ENCODE measurements around the gene TRUB1.

TRUB1 gene

DNA sequence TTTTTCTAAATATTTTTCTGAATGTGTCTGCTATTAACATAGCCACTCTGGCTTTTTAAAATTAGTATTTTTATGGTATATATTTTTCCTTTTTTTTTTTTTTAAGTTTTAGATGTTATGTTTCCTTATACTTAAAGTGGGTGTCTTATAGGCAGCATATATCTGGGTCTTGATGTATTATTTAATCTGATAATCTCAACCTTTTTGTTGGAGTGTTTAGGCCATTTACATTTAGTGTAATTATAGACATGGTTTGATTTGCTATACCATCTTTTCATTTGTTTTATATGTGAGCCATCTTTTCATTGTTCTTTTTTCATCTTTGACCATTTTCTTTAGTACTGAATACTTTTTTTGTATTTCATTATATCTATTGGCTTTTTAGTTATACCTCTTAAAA lies 45.0 kb downstream of the TRUB1 start:
- DNase-seq (ENCODE audit: low read depth), result no peak

DNA sequence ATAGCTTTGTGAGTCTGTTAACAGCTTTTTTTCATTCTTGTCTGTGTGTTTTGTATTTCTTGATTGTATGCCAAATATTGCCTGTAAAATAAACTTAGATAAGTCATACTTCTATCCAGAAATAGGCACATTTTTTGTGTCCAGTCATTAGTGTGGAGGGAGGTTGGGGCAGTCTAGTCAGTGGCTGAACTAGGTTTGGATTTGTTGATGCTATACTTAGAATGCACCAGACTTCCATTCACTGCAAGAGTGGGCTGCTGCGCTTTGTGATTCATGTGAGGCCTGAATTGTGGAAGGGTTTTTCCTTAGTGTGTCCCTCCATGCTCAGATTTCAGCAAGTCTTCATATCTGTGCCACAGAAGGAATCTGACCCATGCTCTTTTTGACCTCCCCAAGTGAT lies 50.0 kb downstream of the TRUB1 start:
- peak; percentile 22 for DNase-seq (ENCODE audit: low read depth)

DNA sequence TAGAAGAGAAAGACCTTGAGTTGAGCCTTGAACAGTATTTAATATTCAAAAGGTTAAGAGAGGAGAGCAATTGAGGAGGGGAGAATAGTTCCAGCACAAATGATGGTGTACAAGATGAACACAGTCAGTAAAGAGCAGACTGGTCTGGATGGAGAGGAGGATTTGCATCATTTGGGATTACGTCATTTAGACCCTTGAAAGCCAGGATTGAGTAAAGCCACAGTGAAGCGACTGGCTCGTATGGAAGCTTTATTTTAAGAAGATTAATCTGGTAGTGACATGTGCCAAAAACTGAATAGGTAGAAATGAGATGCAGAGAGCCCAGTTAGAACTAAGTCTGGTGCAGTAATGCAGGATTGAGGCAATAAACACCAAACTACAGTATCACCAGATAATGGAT lies 52.6 kb downstream of the TRUB1 start:
- DNase-seq (ENCODE audit: low read depth), result no peak

DNA sequence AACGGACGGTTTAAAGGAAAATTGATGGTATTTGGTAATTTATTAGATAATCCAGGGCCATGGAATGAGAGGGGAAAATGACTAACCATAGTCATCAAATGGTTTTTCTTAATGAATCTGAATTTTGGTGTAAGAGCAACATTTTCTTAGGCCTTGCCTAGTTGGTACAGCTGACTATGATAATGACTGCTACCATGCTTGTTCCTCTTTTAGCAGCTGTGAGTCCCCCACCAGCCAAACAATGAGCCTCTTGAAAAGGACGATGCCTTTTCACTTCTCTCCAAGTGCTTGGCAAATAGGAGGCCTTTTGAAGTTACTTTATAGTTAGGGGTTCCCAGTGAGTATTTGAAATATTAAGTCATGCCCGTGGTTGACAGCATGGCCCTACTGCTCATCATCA lies 53.0 kb downstream of the TRUB1 start:
- DNase-seq (ENCODE audit: low read depth), result no peak

DNA sequence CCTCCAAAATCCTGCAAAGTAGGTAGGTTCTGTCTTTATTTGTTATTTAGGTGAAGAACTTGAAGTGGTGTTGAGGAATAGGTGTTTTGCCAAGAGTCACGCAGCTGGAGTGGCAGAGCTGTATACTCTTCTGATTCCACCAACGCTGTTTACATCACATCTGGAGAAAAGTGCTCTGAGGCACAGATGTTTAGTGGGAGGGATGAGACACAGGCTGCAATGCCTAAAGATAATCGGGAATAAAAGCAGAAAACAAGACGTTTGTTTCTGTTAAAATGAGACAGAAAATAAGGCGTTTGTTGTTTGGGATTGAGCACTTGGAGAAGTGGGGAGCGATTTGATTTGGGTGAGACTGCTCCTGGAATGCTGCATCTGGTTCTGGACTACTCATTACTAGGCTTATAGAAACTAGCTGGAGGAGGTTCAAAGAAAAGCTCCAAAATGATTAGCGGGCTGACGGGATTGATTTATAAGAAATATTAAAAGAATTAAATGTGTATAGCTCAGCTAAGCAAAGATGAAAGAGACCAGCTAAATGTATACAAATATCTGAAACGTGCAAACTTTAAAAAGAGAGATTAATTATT lies 54.3 kb downstream of the TRUB1 start:
- no peak for DNase-seq (ENCODE audit: low read depth)

DNA sequence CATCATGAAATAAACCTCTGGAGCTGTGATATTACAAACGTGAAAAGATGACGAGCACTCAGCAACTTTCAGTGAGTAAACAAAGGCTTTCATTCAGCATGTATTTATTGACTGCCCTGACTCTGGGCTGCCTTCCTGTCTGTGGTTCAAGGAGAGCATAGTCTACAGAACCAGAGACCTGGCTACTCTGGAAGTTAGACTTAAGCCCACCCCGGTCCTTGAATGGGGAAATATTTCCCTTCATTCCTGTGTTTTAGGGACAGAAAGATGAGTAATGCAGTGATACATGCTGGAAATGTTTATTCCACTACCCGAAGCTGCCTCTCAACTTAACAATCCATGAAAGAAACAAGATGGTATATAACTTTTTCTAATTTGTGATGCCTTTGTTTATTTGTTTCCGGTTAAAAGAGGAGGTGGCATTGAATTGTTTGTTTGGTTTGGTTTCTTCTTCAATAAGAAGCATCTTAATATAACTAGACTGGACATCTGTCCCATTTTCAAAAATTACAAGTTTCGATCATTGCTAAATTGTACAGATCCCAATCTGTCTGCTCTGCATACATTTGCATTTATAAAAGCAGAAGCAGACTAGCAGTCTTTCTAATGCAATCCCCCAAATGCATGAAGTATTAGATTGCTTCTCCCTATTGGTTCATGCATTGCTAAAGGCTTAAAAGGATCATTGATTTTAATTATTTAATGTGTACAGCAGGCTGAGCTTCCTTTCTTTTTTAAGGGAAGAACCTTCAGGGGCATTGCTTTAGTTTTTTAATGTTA lies 57.7 kb downstream of the TRUB1 start:
- DNase-seq (ENCODE audit: low read depth), result no peak

DNA sequence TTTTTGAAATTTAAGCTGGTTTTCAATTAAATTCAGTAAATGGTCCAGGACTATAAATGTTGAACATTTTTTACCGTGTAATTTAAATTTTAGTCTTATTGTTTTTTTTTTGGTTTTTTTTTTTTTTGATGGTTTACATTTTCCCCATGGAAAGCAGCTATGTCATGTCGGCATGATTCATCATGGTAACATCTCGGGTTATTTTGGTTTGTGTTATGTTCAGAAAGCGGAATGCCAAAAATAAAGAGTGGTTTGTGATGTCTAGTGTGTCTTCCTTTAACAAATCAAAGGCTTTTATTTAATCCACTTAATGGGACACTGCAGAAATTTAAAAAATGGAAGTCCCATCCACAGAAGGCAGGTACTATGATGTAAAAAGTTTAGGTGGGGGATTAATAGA lies 58.5 kb downstream of the TRUB1 start:
- no peak for DNase-seq (ENCODE audit: low read depth)

DNA sequence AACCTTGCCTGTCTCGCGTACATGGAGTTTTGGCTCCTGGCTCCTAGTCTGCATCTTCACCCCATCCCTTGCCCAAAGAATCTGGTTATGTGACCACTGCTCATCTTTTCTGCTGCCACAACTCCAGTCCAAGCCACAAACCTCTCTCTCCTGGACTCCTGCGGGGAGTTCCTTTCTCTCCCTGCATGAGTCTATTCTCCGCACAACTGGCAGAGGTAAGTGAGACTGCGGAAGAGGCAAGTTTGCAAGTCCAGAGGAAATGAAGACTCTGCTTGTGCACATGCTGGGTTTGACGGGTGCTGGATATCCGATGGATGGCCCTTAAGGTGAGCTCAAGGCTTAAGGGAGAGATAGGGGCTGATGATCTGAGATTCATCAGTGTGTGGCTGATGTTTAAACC lies 61.0 kb downstream of the TRUB1 start:
- no peak for DNase-seq (ENCODE audit: low read depth)

DNA sequence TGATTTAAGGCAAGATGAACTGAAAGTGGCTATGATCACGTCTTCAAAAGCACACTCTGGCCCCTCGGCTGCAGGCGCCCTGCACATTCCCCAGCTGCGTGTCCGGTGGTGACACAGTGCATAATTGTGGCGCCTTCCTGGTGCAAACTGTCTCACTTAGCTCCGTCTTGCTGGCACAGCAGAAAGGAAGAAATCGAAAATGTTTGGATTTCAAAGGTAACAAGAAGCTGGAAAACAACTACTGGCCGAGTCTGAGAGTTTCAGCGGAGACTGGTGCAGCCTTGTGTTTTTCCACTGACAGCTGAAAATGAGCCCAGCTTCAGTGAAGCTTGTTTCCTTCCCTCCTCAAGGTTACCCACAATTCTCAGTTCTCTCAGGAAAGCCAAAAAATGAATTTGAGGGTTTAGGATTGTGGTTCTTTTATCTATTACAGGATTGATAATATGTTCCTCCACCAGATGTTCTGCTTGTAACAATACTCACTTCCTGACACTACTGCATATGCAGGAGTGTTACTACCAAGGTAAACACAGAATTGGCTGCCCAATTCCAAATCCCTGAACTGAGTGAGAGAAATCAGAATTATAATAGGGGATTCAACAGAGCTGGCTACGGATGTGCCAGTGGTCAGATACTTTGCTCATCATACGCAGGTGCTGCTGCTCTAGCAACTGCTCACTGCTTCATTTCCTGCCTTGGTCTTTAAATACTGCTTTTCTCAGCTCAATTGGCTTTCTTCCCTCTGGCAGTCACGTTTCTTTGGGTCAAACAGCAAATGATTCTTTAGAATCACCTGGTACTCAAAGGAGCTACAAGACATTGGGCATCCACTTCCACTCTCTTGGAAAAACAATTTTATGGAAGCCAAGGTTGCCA lies 63.7 kb downstream of the TRUB1 start:
- DNase-seq (ENCODE audit: low read depth), result no peak

DNA sequence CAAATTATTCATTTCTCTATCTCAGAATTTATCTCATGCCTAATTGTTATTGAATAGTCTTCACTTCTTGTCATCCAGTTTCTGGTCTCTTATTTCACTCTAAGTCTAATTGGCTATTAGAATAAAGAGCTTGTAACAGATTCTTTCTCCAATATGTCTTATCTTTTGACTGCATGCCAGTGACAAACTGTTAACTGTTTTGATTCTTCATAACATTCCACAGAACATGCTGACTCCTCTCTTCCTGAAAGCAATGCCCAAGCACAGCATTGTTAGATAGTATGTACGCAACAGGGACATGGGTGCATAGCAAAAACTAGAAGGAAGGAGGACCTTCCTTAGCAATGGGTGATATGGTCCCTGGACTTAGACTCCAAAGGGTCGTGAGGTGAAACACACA lies 65.4 kb downstream of the TRUB1 start:
- DNase-seq (ENCODE audit: low read depth), result no peak

DNA sequence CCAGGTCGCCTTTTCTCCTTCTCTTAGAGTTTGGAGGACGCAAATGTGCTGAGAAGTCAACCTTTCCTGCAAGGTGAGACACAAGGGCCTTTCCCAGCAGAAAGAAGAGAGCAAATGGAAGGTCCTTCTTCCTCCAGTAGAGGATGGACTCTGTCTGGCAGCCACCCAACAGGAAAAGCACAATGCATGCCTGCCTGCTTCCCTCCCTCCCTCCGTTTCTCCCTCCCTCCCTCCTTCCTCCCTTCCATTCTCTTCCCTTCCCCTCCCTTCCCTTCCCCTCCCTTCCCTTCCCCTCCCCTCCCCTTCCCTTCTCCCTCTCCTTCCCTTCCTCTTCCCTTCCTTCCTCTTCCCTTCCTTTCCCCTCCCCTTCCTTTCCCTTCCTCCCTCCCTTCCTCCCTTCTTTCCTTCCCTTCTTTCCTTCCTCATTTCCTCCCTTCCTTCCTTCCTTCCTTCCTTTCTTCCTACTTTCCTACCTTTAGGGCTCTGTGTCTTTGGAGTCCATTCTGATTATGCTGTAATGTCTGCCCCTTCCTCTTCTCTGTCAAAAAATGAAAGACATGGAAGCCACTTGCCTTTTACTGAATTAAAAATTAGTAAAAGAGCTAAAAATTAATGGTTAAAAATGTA lies 66.4 kb downstream of the TRUB1 start:
- DNase-seq (ENCODE audit: low read depth), result no peak

DNA sequence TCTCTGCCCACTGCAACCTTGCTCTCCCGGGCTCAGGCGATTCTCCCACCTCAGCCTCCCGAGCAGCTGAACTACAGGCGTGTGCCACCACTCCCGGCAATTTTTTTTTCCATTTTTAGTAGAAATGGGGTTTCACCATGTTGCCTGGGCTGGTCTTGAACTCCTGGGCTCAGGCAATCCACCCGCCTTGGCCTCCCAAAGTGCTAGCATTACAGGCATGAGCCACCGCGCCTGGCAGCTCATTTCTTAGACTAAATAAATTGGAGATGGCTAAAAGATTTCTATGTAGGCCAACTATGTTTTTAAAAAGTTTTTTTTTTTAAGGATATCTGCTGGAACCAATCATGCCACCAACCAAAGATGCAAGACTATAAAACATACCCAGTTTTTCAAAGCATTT lies 67.8 kb downstream of the TRUB1 start:
- no peak for DNase-seq (ENCODE audit: low read depth)

DNA sequence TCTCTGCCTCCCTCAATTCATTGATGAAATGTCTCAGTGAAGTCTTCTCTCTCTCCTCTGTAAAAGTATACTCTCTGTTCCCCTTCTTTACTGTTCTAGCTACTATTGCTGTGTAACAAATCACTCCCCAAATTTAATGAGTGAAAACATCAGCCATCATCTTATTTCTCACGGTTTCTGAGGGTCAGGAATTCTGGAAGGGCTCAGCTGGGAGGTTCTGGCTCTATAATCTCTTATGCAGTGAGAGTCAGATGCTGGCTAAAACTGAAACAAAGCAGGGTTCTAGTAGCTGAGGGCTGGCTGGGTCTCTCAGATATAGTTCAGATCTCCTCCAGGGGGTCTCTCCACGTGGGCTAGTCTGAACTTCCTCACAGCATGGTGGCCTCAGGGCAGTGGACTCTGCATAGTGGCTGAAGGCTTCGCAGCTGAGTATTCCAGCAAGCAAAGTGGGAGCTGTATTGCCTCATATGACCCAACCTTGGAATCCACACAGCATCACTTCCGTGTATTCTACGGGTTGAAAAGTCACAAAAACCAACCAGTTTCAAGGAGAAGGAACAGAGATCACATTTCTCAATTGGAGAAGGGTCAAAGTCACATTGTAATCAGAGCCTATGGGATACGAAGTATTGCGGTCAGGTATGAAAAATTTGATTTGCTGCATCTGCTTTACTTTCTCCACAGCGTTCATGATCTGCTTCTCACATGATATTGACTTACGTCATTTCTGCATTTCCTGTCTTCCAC lies 80.4 kb downstream of the TRUB1 start:
- no peak for DNase-seq (ENCODE audit: low read depth)

DNA sequence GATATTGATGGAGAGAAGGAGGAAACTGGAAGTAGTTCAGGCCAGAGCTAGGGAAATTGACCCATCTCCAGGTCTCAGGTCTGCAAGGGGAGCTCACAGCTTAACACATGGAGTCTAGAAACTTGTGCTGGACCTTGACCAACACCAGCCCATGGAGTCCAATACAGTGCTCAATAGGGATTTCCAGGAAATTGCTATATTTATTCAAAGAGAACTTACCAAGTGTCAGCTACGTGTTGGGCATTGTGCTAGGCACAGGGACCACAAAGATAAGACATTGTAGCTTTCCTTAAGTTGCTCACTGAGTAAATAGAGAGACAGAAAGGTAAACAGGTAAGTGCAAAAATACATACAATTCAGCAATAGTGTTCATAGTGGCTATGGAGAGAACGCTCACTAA lies 82.5 kb downstream of the TRUB1 start:
- no peak for DNase-seq (ENCODE audit: low read depth)

DNA sequence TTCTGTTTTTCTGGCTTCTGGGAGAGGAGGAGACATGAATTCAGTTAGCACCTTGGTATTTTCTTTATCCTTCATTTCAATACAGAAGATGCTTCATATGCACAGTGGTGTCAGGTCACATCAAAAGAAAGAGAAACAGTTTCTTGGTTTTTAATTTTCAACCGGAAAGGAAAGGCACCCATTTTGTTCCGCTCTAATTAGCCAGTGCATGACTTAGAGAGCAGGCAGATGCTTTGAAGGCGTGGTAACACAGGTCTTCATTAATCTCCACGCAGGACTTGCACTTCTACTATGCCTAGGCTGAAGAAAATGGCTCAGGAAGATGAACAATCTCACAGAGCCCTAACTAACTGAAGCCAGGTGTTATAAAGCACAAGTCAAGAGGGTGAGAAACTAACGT lies 84.7 kb downstream of the TRUB1 start:
- no peak for DNase-seq (ENCODE audit: low read depth)

DNA sequence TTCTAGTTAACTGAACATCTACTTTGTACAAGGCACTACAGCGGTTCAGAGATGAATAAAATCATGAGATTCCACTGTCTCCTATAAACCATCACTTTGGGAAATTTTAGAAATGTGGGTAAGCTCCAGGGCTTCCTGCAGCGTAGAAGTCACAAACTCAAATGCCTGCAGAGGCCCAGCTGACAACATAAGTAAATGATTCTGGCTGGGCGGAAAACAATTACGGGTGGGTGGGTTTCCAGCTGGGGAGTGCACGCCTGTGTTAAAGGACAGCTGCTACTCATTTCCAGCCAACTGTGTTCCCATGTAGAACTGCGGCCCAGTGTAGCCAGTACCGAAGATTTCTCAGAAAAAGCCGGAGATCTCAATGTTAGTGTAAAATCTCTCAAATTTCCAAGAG lies 85.7 kb downstream of the TRUB1 start:
- no peak for DNase-seq (ENCODE audit: low read depth)

DNA sequence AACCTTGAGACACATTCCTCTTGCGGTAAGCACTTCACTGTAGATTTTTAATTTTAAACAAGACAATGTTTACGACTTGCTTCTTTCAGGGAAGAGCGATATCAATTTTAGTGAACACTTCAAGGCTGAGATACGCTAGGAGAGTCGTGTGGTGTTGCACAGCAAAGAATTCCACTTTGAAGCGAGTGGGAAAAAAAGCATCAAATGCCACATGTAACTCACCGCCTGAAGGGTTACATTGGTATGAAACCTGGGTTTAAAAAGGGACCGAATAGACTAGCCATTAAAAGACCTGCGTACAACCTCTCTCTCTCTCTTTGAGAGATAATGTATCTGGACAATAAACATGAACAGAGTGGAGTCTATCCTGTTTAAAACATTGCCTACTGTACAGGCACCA lies 86.4 kb downstream of the TRUB1 start:
- no peak for DNase-seq (ENCODE audit: low read depth)

DNA sequence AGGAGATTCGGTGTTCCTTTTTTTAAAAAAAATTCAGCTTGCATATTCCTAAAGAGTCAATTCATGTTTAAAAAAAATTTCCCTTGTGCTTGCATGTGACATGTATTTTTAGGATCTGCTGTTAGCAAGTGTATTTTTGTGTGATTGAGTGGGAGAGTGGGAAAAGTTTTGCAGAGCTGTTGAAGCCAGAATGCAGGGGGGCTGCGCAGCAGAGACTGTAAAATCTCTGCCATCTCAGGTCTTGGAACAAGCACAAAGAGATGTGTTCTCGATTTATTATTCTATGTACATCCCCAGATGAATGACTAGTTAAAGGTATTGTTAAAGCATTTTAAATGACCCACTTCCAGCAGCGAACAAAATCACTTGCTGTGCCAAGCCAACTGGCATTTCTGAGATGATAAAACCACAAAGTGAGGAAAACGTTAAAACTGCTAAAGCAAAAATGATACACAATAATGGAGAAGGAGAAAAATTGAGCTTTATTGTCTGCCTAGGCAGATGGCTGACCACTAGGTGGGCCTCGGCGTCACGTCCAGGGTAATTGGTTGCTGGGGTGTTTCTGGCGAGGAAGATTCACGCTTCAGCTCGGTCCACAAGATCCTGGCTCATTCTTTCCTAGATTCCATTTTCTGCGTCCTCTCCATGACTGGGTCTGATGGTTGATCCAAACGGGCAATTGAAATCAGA lies 88.2 kb downstream of the TRUB1 start:
- DNase-seq (ENCODE audit: low read depth), result no peak

DNA sequence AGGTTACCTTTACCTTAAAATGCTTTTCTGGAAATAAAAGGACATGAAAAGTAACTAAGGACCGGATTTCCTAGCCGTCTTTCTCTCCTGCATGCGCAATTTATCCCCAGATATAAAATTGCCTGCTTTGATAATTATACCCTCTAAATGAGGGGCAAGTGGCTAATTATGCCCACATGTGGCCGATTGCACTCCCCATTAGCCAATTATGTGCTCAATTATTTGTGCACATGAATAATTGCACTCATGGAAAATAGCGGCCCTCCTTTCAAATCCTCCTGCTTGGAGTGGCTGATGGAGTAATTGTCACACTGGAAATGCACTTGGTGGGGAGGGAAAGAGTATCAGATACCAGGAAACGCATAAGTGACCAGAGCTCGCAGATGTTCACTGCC lies 88.7 kb downstream of the TRUB1 start:
- DNase-seq (ENCODE audit: low read depth), result no peak

All from GM04503 (cell line).